Ovary (tissue), 3 donors: ENCODE data around the gene HDAC11.

Source experiments
- CTCF ChIP-seq, 3 donors: fragments of 450-650 bp in 2 of 3; fragments of 200-600 bp in 1 of 3; IDR thresholded peaks; one replicate each; pipeline versions ENCODE4 v1.5.1 to v1.8.0; 2016 to 2022; ENCODE audit warnings: antibody characterized with exemption in 3 of 3, mild to moderate bottlenecking in 1 of 3
- POLR2A ChIP-seq: fragments of 450-650 bp; IDR thresholded peaks from one replicate; pipeline ENCODE4 v1.6.1; 2017; ENCODE audit warnings: antibody characterized with exemption, mild to moderate bottlenecking, moderate library complexity
- donor health status: DM: no; HTN: no; CAD: no.

DNA sequence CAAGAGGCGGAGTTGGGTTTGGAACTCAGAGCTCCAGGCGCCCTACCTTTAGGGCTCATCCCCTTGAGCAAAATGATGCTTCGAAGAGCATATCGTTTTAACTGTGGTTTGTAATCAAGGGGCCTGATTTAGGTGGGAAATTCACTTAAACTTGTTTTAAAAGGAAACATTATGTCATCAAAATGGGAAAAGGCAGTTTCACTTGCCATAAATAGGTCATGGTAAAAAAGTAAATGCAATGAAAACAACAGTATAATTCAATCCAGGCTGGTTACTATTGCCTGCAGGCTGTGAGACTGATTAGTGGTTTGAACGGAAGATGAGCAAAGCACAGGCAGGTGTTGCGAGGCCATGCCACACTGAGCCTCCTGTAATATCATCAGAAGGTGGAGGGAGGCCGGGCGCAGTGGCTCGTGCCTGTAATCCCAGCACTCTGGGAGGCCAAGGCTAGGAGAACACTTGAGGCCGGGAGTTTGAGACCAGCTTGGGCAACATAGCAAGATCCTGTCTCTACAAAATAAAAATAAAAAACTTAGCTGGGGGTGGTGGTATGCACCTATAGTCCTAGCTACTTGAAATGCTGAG lies 2.1 kb downstream of the HDAC11 start:
- TF ChIP-seq CTCF (IDR thresholded peaks at IDR 0.05): no peak
- no peak for TF ChIP-seq POLR2A
